SK-N-SH (cell line): ENCODE results near the gene THBS3. TPM values are rescaled to one million over a fixed set of nuclear protein-coding genes. Genes with fewer than 3 reads are reported as not detected.
A peak's percentile ranks its signal among the peaks of the same experiment; 100 is the strongest.

ENCODE experiments used
- CTCF ChIA-PET: fragments of 300-600, 350-600 bp; formaldehyde crosslinking; extraction: SDS; loops from one replicate; lab custom pipeline; 2021; lab: Yijun Ruan, JAX
- POLR2A ChIA-PET: fragments of 350-600 bp; sonication (Branson Sonifier 250); formaldehyde crosslinking; extraction: SDS; loops from one replicate; lab custom pipeline; 2020; ENCODE audit warnings: antibody characterized with exemption, inconsistent platforms; lab: Yijun Ruan, JAX
- DNase-seq: peaks from one replicate; pipeline ENCODE4 v3.0.0; 2012
- H2AFZ ChIP-seq: fragments of 200-600 bp; sonication (generic); 2 replicates; pipeline ENCODE4 v1.8.1; 2016; ENCODE audit warnings: antibody characterized with exemption, mild to moderate bottlenecking, low read depth
- H3F3A ChIP-seq: fragments of 200-600 bp; sonication (generic); replicated peaks from 2 replicates; pipeline ENCODE3; 2016; ENCODE audit warnings: antibody characterized with exemption, mild to moderate bottlenecking; ENCODE audit not compliant: insufficient read depth
- H3K27ac ChIP-seq, 2 experiments: fragments of 200-500 bp in 1 of 2; fragments of 200-600 bp in 1 of 2; sonication (Bioruptor generic) in 1 of 2; sonication (generic), shearing (Covaris generic) in 1 of 2; 2 replicates each; pipeline versions ENCODE4 v1.5.1 to v1.6.1; 2014 to 2016; ENCODE audit warnings: low read depth in 2 of 2, inconsistent platforms in 1 of 2, low read length in 1 of 2, mild to moderate bottlenecking in 1 of 2, mixed read lengths in 1 of 2
- H3K27me3 ChIP-seq: fragments of 200-600 bp; sonication (generic), shearing (Covaris generic); 2 replicates; pipeline ENCODE4 v1.6.1; 2016; ENCODE audit warnings: mixed run types; ENCODE audit not compliant: insufficient read depth
- H3K36me3 ChIP-seq, 2 experiments: fragments of 200-500 bp in 1 of 2; fragments of 200-600 bp in 1 of 2; sonication (Bioruptor generic) in 1 of 2; sonication (generic) in 1 of 2; replicated peaks in 1 of 2; 2 replicates each; pipeline versions ENCODE3 to v1.5.1; 2014 to 2016; ENCODE audit warnings: low read length in 1 of 2, mild to moderate bottlenecking in 1 of 2; ENCODE audit not compliant: insufficient read depth in 2 of 2, control insufficient read depth in 1 of 2
- H3K4me1 ChIP-seq, 2 experiments: fragments of 200-500 bp in 1 of 2; fragments of 200-600 bp in 1 of 2; sonication (Bioruptor generic) in 1 of 2; sonication (generic), shearing (Covaris generic) in 1 of 2; 2 replicates each; pipeline versions ENCODE4 v1.5.1 to v1.6.1; 2014 to 2016; ENCODE audit warnings: low read depth in 1 of 2, low read length in 1 of 2, mixed run types in 1 of 2; ENCODE audit not compliant: insufficient read depth in 2 of 2, control insufficient read depth in 1 of 2
- H3K4me2 ChIP-seq: fragments of 200-600 bp; sonication (generic), shearing (Covaris generic); 2 replicates; pipeline ENCODE4 v1.6.1; 2017; ENCODE audit warnings: mixed run types
- H3K4me3 ChIP-seq, 2 experiments: fragments of 200-500 bp in 1 of 2; fragments of 200-600 bp in 1 of 2; sonication (Bioruptor generic) in 1 of 2; sonication (generic), shearing (Covaris generic) in 1 of 2; 2 replicates each; pipeline versions ENCODE4 v1.5.1 to v1.8.1; 2014 to 2016; ENCODE audit warnings: low read depth in 2 of 2, inconsistent platforms in 1 of 2, low read length in 1 of 2, mild to moderate bottlenecking in 1 of 2, mixed read lengths in 1 of 2, moderate library complexity in 1 of 2
- H3K79me2 ChIP-seq: fragments of 200-600 bp; sonication (generic); 2 replicates; pipeline ENCODE4 v1.8.1; 2017; ENCODE audit warnings: mild to moderate bottlenecking; ENCODE audit not compliant: insufficient read depth
- H3K9ac ChIP-seq: fragments of 200-600 bp; sonication (generic); 2 replicates; pipeline ENCODE4 v1.6.1; 2017; ENCODE audit warnings: mixed run types
- H3K9me2 ChIP-seq: fragments of 200-600 bp; sonication (generic); 2 replicates; pipeline ENCODE4 v1.6.1; 2017; ENCODE audit warnings: mixed run types
- H3K9me3 ChIP-seq: fragments of 200-600 bp; sonication (generic); 2 replicates; pipeline ENCODE4 v1.6.1; 2017; ENCODE audit warnings: mixed run types, mild to moderate bottlenecking, moderate library complexity
- H4K20me1 ChIP-seq: fragments of 200-600 bp; sonication (generic); 2 replicates; pipeline ENCODE4 v1.6.1; 2017; ENCODE audit warnings: mild to moderate bottlenecking, mixed run types; ENCODE audit not compliant: insufficient read depth
- EZH2phosphoT487 ChIP-seq: fragments of 200-600 bp; sonication (generic); IDR thresholded peaks from 2 replicates; pipeline ENCODE4 v1.6.1; 2017; ENCODE audit warnings: low read depth, mixed run types, mild to moderate bottlenecking, antibody characterized with exemption, moderate library complexity, borderline replicate concordance
- FOSL2 ChIP-seq: IDR thresholded peaks from 2 replicates; pipeline ENCODE4 v1.4.0; 2012; ENCODE audit warnings: low read depth, mild to moderate bottlenecking, moderate library complexity, borderline replicate concordance
- FOXJ3 ChIP-seq: sonication (generic); formaldehyde crosslinking; IDR thresholded peaks from 2 replicates; pipeline ENCODE4 v1.5.1; 2020; ENCODE audit warnings: mild to moderate bottlenecking, missing genetic modification reagents
- GABPA ChIP-seq: IDR thresholded peaks from 2 replicates; pipeline ENCODE4 v1.4.0; 2012; ENCODE audit warnings: low read depth, mild to moderate bottlenecking
- GATA2 ChIP-seq: sonication (generic); formaldehyde crosslinking; IDR thresholded peaks from 2 replicates; pipeline ENCODE4 v1.5.0; 2020; ENCODE audit warnings: mild to moderate bottlenecking, missing genetic modification reagents
- MXI1 ChIP-seq: IDR thresholded peaks from 2 replicates; pipeline ENCODE4 v1.6.1; 2012; ENCODE audit warnings: mild to moderate bottlenecking, low read depth, low read length, improper control_type of control experiment
- NFIC ChIP-seq: IDR thresholded peaks from 2 replicates; pipeline ENCODE4 v1.4.0; 2012; ENCODE audit warnings: borderline replicate concordance
- POLR2AphosphoS5 ChIP-seq: IDR thresholded peaks from 2 replicates; pipeline ENCODE4 v1.6.1; 2012; ENCODE audit warnings: low read depth, low read length
- RAD21 ChIP-seq: IDR thresholded peaks from 2 replicates; pipeline ENCODE4 v1.6.1; 2012; ENCODE audit warnings: mild to moderate bottlenecking, low read length
- RFX5 ChIP-seq: IDR thresholded peaks from 2 replicates; pipeline ENCODE4 v1.6.1; 2012; ENCODE audit warnings: mild to moderate bottlenecking, improper control_type of control experiment, low read length
- WGBS: methylation state at CpG from one replicate; pipeline ENCODE4 v1.1.6; 2017; ENCODE audit warnings: low lambda C conversion rate; 5-methylcytosine and 5-hydroxymethylcytosine counted together
- polyA plus RNA-seq, 3 experiments: library from polyadenylated mRNA; depleted of rRNA; stranded (reverse); fragments of >200 nt; gene quantifications; 2 replicates each; pipeline ENCODE4 v1.2.3, GENCODE V29; 2012
- TF ChIP-seq, protein P1 (sequence below): fragments of 150-350 bp; IDR thresholded peaks from 2 replicates; pipeline ENCODE4 v1.6.1; 2017; ENCODE audit warnings: antibody characterized with exemption, low read length, low read depth, borderline replicate concordance
- TF ChIP-seq, protein P2 (sequence below): fragments of 200-600 bp; sonication (generic); IDR thresholded peaks from 2 replicates; pipeline ENCODE4 v1.6.1; 2017; ENCODE audit warnings: antibody characterized with exemption, mild to moderate bottlenecking, moderate library complexity
- TF ChIP-seq, protein P3 (sequence below): IDR thresholded peaks from 2 replicates; pipeline ENCODE4; 2012

Gene THBS3
- polyA plus RNA-seq, 1 of the 3 experiments (the other 2 are of a cell fraction): 124 TPM

DNA sequence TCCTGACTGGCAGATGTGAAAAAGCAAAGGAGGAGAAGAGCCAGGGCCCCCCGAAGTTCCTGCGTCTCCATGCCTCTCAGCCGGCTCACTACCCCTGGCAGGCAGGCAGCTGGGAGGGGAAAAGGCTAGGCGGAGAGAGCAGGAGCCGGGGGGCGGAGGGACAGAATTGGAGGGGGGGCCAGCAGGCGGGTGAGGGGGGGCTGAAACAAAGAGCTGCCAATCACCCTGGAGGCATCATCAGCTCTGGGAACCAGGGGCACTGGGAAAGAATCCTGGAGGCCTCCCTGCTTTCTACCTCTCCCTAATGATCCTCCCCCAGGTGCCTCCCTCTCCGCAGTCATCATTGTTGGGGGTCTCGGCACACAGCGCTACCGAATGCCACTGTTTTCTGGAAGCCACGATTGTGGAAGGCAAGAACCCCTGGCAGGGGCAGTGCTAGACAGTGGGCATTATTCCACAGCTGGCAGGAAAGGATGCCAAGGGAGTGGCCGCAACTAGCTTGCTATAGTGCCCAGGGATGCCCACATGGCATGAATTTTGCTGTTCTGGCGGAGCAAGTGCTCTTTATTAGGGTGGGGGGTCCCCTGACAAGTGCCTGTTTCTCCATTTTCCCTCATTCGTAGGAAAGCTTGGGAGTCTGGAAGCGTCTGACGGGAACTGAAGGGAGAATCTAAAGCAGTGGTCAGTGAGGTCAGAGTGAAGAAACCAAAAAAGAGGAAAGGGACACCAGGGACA, at the start of gene THBS3 (continued):
- 0 out of 2 replicates have a peak, but pooled peaks have one; percentile 26 for TF ChIP-seq POLR2AphosphoS5

DNA sequence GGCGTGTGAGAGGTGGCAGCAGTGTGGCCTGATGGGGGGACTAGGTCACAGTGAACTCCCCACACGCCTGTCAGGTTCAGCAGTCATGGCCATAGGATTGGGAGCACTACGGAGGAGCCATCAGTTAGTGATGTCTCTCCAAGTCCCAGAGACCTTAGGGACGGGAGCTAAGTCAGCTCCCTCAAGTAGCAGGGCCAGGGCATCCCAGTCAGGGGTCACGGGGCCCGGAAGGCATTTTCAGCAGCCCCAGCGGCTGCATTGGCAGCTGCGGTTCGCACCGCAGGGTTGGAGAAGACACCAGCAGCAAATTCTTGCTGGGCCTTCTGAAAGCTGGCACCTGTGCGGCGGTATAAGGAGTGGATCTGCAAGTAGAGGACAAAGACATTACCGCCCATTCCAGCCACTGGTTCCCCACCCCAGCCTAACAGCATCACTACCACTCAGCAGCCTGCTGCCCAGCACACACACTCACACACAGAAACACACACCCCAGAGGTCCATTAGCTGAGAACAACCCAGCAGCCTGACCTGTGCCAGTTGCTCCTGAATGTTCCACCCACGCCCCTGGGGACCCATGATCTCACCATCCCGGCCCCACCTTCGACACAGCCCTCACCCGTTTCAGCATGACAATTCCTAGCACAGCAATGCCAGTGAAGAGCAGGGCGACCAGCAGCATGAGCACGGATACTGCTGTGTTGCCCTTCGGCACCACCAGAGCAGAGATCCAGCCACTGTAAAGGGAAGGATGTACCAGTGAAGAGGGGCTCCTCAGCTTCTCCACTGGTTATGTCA, 48.6 kb upstream of the THBS3 start:
- H3F3A ChIP-seq: peaks cover 35% of the 10 kb centered on the region
- H3K4me3 ChIP-seq: peak overlapping the region; percentile 79 to 82; a peak in 3 of 4 replicates
- H3K79me2 ChIP-seq: peaks cover 37% of the 10 kb centered on the region
- TF ChIP-seq NFIC: no peak
- TF ChIP-seq RFX5: no peak
- no peak for TF ChIP-seq GATA2 (CRISPR knock-in tag)
- no peak for TF ChIP-seq FOXJ3 (CRISPR knock-in tag)
- no peak for TF ChIP-seq MXI1
- CTCF ChIA-PET: interaction anchor here (1.1 to 13.3 kb wide), 6 partner anchors 11 to 69 kb away, joined by 3 to 184 read pairs (median 10); partner anchors contain the start of genes CLK2 and RUSC1
- H3K4me1 ChIP-seq: peaks cover 0 to 26% of the 10 kb centered on the region in 2 experiments; a peak in 2 of 4 replicates
- H3K4me2 ChIP-seq: peak overlapping the region; percentile 100
- no peaks in the 10 kb centered on the region for H3K9me2 ChIP-seq
- H2AFZ ChIP-seq: peak overlapping the region; percentile 77; the same call in 1 of the 2 replicates
- no peaks in the 10 kb centered on the region for H3K27me3 ChIP-seq
- no peaks in the 10 kb centered on the region for H4K20me1 ChIP-seq
- H3K9ac ChIP-seq: peak overlapping the region; percentile 77
- WGBS: 88% methylated on average over 11 of the region's 20 CpGs
- POLR2A ChIA-PET: interaction anchor here (2.4 kb wide), 1 partner anchor 17 kb away, joined by 7 read pairs; the partner anchor contains the start of gene CLK2
- DNase-seq: no peak
- peak overlapping the region; percentile 76 to 93 for H3K27ac ChIP-seq
- H3K36me3 ChIP-seq: peaks cover 15 to 25% of the 10 kb centered on the region in 2 experiments
- no peaks in the 10 kb centered on the region for H3K9me3 ChIP-seq

DNA sequence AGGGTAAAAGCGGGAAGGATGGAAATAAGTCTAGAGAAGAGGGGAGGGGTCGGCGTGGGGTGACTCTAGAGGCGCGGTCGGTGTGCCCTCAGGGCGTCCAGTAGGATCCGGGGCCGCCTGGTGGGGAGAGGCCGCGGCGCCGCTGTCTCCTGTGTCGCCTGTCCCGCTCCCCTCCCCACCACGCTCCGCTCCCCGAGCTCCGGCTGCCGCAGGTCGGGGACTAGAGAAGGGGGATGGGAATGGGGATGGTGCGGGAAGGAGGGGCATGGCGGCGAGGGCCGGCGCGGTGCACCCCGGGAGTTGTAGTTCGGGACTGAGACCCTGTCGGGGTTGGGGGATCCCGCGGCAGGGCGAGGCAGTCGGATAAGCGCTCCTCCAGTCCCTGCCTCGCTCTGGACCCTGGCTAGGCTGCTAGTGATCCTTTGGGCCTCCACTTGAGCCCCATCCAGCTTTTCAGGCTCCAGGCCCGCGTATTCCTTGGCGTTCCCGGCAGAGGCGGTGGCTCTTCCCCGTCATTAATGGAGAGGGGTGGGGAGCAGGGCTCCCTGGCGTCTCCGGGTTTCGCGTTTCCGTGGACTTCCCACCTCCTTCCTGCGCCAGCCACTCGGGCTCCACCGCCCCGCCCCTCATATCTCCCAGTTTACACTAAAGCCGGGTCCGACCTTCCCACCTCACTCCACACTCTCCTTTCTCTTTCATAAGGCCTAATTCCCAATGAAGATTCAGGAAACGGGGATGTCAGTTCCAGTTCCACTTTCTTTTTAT, 47.7 kb upstream of the THBS3 start, which contains the start of gene ENTREP3:
TSS of gene ENTREP3 (minus strand) at position 241 of the 765 bp plus-strand sequence. CDS start 606 bp downstream, outside the sequence.
- H3K4me3 ChIP-seq: peak within 1 kb of the TSS; percentile 79 to 82
- peaks cover 43% of the 10 kb centered on the region for H3F3A ChIP-seq
- ChIA-PET CTCF (interaction anchor here (0.5 to 13.3 kb wide), 10 partner anchors 11 to 361 kb away, joined by 3 to 184 read pairs (median 4); partner anchors contain the start of genes CLK2, KRTCAP2, RUSC1 and TRIM46), POLR2A (interaction anchor here (0.6 to 2.4 kb wide), 5 partner anchors 10 to 48 kb away, joined by 3 to 7 read pairs (median 4); partner anchors contain the start of genes CLK2 and THBS3)
- H3K27me3 ChIP-seq: no peaks in the 10 kb centered on the region
- H2AFZ ChIP-seq: peak within 1 kb of the TSS; percentile 77
- H3K9ac ChIP-seq: peak within 1 kb of the TSS; percentile 77
- H3K4me1 ChIP-seq: peaks cover 0 to 21% of the 10 kb centered on the region in 2 experiments; a peak in 1 of 4 replicates
- no peaks in the 10 kb centered on the region for H3K9me2 ChIP-seq
- H3K4me2 ChIP-seq: peak within 1 kb of the TSS; percentile 100
- peak within 1 kb of the TSS; percentile 76 to 93 for H3K27ac ChIP-seq
- peak; percentile 97 for DNase-seq
- no peaks in the 10 kb centered on the region for H3K9me3 ChIP-seq
- WGBS: 5% methylated on average over 40 of the region's 54 CpGs
- peaks cover 15 to 28% of the 10 kb centered on the region in 2 experiments for H3K36me3 ChIP-seq
- peaks cover 29% of the 10 kb centered on the region for H3K79me2 ChIP-seq
- H4K20me1 ChIP-seq: no peaks in the 10 kb centered on the region
- TF ChIP-seq, protein P1, sequence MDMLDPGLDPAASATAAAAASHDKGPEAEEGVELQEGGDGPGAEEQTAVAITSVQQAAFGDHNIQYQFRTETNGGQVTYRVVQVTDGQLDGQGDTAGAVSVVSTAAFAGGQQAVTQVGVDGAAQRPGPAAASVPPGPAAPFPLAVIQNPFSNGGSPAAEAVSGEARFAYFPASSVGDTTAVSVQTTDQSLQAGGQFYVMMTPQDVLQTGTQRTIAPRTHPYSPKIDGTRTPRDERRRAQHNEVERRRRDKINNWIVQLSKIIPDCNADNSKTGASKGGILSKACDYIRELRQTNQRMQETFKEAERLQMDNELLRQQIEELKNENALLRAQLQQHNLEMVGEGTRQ: no peak
- TF ChIP-seq, protein P2, sequence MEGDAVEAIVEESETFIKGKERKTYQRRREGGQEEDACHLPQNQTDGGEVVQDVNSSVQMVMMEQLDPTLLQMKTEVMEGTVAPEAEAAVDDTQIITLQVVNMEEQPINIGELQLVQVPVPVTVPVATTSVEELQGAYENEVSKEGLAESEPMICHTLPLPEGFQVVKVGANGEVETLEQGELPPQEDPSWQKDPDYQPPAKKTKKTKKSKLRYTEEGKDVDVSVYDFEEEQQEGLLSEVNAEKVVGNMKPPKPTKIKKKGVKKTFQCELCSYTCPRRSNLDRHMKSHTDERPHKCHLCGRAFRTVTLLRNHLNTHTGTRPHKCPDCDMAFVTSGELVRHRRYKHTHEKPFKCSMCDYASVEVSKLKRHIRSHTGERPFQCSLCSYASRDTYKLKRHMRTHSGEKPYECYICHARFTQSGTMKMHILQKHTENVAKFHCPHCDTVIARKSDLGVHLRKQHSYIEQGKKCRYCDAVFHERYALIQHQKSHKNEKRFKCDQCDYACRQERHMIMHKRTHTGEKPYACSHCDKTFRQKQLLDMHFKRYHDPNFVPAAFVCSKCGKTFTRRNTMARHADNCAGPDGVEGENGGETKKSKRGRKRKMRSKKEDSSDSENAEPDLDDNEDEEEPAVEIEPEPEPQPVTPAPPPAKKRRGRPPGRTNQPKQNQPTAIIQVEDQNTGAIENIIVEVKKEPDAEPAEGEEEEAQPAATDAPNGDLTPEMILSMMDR: no peak
- peak; percentile 30 for TF ChIP-seq GABPA
- no peak for TF ChIP-seq FOSL2
- no peak for TF ChIP-seq FOXJ3 (CRISPR knock-in tag)
- no peak for TF ChIP-seq EZH2phosphoT487
- no peak for TF ChIP-seq RAD21
- TF ChIP-seq, protein P3, sequence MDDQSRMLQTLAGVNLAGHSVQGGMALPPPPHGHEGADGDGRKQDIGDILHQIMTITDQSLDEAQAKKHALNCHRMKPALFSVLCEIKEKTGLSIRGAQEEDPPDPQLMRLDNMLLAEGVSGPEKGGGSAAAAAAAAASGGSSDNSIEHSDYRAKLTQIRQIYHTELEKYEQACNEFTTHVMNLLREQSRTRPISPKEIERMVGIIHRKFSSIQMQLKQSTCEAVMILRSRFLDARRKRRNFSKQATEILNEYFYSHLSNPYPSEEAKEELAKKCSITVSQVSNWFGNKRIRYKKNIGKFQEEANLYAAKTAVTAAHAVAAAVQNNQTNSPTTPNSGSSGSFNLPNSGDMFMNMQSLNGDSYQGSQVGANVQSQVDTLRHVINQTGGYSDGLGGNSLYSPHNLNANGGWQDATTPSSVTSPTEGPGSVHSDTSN: 0 out of 2 replicates have a peak, but pooled peaks have one; percentile 11
